Eye (tissue), 1 donor: Measurements from ENCODE around the gene DCST1.

Experiments used
- DNase-seq: peaks from one replicate; pipeline ENCODE4 v3.0.0-alpha.2; 2015

Gene DCST1

GRCh38 chr1:155057104-155057503 is 23.5 kb downstream of the DCST1 start:
- no peak for DNase-seq

GRCh38 chr1:155057788-155058211 is 24.2 kb downstream of the DCST1 start:
- DNase-seq, result no peak

GRCh38 chr1:155060736-155061135 is 27.1 kb downstream of the DCST1 start:
- no peak for DNase-seq

GRCh38 chr1:155061381-155062150 is 27.9 kb downstream of the DCST1 start:
- peak; percentile 97 for DNase-seq

- peak; percentile 72 for DNase-seq
Observed at GRCh38 chr1:155062151-155062686, 28.6 kb downstream of the DCST1 start.

GRCh38 chr1:155062702-155063411 is 29.2 kb downstream of the DCST1 start:
- DNase-seq, result peak; percentile 91

- DNase-seq, result peak; percentile 97
Observed at GRCh38 chr1:155063550-155064110, 30.0 kb downstream of the DCST1 start, which contains the start of gene EFNA4. Gene EFNA4 (plus strand): TSS chr1:155063740. CDS start chr1:155063824, 84 bp downstream.

- DNase-seq, result peak; percentile 83
Observed at GRCh38 chr1:155064111-155064831, 30.6 kb downstream of the DCST1 start.

- no peak for DNase-seq
Observed at GRCh38 chr1:155064832-155065429, 31.3 kb downstream of the DCST1 start.

GRCh38 chr1:155066777-155067176 is 33.2 kb downstream of the DCST1 start:
- no peak for DNase-seq

- DNase-seq, result no peak
Observed at GRCh38 chr1:155068599-155068998, 35.0 kb downstream of the DCST1 start.

- peak; percentile 70 for DNase-seq
Observed at GRCh38 chr1:155069551-155070157, 36.0 kb downstream of the DCST1 start.

- DNase-seq, result no peak
Observed at GRCh38 chr1:155070158-155070621, 36.6 kb downstream of the DCST1 start.

- peak; percentile 92 for DNase-seq
Observed at GRCh38 chr1:155070721-155071569, 37.3 kb downstream of the DCST1 start.

GRCh38 chr1:155071701-155072100 is 38.1 kb downstream of the DCST1 start:
- DNase-seq, result peak; percentile 90

- no peak for DNase-seq
Observed at GRCh38 chr1:155072531-155073289, 39.1 kb downstream of the DCST1 start.

- DNase-seq, result no peak
Observed at GRCh38 chr1:155073377-155074242, 40.0 kb downstream of the DCST1 start.

- DNase-seq, result peak; percentile 77
Observed at GRCh38 chr1:155075535-155075934, 41.9 kb downstream of the DCST1 start.

GRCh38 chr1:155076371-155076770 is 42.7 kb downstream of the DCST1 start:
- no peak for DNase-seq
